Measurements from ENCODE around the gene GJB4.
"Not testable (repeated sequence)": the region's sequence is repeated elsewhere in the genome, so short reads cannot be mapped to it uniquely, and the experiment has no call there.

The GJB4 gene

DNA sequence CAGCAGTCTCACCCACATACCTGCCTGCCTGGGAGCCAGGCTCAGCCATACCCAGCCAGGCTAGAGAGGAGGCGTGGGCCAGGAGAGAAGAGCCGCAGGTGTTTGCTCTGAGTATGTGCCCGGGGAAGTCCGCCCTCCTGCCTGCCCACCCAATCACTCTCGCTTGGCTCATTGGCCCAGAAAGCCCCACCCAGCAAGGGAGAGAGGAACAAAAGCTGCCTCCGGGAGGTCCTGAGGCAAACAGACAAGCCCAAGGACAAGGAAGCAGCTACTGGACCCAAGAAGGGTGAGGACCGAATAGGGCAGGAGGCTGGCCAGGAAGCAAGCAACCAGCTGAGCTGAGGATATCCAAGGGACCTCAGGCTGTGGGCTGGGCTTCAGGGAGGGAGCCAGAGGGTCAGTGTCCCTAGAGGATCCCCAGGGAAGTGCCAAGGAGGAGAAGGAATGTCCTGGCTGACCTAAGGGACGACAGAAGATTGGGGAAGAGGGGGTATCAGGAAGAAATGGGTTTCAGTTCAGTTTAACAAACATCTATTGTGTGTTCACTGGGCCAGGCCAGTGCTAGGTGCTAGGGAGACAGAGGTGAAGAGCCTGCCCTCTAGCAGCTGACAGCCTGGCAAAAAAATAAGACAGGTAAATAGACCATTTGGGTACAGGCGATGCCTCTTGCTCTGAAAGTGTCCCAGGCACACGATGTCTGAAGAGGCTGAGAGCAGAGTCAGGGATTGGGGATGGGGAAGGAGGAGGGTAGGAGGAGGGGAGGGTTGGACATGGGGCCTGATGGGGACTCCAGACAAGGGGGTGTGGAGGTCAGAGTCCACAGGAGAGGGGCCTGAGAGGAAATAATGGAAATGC is at the start of gene GJB4:
TSS of gene GJB4 (plus strand) at position 238 of the 855 bp plus-strand sequence. CDS start 1,515 bp downstream, outside the sequence.
- DNase-seq (ENCODE audit: low spot score) = no peak

DNA sequence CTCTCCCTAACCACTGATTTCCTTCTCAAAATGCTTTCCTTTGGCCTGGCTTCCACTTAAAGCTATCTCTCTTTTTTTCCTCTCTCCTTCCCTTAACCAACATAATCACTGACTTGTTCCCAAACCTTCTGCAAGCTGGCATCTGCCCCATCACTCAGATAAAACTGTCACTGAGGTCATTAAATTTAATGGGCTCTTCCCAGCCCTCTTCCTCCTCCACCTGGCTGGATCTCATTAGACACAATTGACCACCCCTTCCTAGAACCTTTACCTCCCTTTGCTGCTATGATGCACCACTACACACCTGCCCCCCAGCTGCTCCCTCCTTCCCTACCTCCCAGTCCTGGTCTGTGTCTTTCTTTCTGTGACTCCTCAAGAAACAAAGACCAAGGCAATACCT is 48.7 kb upstream of the GJB4 start:
- DNase-seq (ENCODE audit: low spot score) = no peak

DNA sequence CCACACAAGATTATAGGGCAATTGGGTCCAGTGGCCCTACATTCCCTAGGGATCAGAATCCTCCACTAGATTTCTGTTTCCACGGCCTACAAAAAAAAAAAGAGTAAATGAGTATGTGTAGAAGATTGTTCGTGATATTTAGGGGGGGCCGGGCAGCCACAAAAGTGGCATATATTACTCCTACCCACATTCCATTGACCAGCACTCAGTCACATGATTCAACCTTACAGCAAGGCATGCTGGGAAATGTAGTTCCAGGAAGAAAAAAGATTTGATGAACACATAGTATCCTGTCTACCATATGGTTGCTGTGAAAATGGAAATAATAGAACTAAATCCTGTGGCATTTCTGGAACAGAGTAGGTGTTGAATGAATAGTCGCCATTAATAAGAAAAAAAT is 48.1 kb upstream of the GJB4 start:
- no peak for DNase-seq (ENCODE audit: low spot score)

DNA sequence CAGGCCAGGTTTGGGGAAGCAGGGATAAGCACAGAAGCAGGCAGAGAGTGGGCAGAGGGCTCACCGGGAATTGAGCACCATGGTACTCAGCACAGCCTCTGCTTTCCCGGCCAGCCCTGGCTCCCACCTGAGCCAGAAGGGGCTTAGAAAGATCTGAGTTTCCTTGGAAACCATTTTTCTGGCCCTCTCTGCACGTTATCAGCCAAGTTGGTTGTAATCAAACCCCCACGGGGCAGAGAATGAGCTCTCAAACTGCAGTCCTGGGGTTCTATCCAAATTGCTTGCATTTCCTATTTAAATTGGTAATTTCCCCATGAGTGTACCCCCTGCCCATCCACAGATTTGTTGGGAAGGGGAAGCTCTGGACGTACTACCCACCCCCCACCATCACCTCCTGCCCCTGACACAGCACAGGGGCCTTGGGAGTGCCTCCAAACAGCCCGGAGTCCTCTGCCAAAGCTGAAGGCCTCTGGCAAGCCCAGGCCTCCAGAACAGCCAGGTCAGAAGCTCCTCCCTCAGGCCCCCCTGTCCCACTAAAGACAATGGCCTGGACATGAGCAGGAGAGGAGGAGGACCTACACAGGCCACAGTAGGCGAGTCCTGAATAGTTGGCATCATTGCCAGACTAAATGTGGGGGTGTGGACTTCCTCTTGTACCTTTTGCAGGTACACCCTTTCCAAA is 47.4 kb upstream of the GJB4 start:
- no peak for DNase-seq (ENCODE audit: low spot score)

DNA sequence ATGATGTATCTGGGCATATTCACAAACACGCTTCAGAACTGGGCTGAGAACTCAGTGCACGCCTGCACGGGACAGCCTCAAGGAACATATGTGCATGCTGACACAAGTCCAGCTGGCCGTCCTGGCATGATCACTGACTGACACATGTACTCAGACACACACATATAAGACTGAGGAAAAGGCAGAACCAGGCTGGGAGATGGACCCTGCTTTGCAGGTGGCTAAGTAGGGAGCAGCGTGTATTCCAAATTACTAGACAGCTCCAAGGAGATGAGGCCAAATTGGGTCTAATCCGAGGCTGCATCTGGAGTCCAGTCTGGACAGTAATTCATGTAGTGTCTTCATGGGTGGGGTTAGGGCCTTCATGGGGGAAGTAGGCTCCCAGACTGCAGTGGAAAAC is 46.1 kb upstream of the GJB4 start:
- DNase-seq (ENCODE audit: low spot score) = no peak

DNA sequence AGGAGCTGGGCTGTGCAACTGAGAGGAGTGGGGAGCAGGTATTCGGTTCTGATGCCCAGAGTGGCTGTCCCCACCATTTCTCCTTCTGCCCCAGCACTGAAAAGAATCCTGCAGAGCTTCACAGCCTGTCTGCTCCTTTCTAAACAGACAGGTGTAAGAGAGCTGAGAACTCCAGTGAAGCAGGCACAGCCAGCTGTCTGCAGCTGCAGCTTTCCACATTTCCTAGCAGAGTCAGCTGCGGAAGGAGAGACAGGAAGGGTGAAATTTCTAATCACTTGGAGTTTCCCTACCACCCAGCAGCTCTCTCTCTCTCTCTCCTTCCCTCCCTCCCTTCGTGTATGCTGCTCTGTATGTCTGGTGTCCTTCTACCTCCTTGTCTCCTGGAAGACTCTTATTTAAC is 45.2 kb upstream of the GJB4 start:
- no peak for DNase-seq (ENCODE audit: low spot score)

DNA sequence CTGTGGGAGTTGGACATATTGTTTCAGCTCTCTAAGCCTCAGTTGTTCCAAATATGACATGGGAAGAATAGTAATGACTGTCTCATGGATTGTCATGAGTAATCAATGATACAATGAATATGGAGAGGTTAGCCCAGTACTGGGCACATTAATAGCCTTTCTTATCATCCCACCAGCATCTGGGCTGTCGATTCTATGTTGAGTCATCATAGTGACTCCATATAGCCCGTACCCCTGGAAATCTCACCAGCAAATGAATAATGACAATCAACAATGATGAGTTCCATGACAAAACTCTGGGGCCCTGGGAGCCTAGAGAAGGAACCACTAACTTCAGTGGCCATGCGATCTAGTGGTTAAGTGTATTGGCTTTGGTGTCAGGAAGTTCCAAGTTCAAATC is 44.4 kb upstream of the GJB4 start:
- DNase-seq (ENCODE audit: low spot score) = no peak

DNA sequence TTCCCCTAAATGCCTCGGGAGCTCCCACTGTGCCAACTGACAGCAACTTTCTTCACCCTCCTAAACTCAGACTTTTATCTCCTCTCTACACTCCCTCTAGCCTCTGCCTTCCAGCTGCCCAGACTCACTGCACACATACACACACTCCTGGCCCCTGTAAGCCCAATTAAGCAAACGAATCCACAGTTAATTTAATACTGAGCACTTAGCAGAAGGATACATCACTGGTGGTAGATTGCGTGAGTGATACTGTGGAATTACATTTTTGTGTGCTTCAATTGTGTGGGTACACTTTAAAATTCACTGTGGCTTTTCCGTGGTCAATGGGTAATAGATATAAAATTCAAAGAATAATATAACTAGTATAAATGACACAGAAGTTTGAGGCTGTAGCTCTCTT is 38.3 kb upstream of the GJB4 start:
- no peak for DNase-seq (ENCODE audit: low spot score)

DNA sequence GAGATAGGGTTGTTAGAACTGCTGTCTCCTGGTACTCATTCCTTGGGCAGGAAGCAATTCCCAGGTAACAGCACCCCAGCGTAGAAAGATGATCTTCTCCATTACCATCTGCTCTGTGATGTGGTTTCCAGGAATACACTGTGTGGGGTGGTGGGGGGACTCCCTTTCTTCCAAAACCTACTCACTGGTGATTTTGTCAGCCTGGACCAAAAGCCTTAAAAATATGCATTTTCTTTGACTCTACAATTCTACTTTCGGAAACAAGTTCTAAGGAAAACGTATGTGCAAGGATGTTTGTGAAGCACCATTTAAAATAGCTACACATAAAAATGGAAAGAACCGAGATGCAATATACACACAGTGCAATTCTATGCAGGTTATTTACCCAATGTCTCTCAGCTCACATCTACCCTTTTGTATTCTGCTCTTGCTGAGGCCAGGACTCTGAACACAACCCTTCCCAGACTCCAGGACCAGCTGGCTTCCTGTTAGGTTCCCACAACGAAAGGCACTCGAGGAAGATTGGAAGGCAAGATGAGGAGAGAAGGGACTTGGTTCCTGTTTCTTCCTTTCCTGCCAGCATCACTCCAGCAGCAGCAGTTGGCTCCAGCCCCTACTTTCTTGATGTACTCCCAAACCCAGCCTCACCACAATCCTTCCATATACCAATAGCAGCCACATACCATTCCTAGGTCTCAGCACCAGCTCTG is 37.7 kb upstream of the GJB4 start:
- DNase-seq (ENCODE audit: low spot score) = no peak

DNA sequence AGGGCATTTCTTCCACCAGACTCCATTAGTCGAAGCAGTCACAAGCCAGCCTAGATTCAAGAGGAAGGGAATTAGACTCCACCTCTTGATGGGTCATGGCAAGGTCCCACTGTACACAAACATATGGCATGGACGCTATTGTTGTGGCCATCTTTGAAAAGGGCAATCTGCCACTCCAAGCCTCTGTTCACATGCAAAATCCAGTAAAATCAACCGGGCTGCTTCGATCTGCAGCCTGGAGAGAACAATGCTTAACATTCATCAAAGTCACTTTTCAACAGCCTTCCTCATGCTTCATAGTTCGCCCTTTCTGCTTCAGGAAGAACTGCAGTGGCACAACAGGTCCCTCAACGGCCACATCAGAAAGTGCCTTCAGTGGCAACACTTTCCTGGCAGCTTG is 32.7 kb upstream of the GJB4 start:
- DNase-seq (ENCODE audit: low spot score) = no peak

DNA sequence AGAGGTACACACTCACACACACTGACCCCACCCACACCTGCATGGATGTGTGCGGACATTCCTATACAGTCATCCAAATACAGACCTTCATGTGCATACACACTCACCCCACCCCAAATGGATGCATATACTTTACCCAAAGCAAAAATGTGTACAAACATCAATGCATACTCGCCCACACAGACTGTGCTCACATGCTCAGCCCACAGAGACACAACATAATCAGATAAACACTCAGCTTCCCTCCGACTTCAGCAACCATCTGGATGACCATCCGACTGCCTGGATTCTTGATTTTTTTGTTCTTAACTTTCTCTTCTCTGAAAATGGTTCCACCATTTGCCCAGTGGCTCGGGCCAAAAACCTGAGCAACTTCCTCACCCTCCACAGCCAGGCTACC is 29.1 kb upstream of the GJB4 start:
- DNase-seq (ENCODE audit: low spot score) = no peak

DNA sequence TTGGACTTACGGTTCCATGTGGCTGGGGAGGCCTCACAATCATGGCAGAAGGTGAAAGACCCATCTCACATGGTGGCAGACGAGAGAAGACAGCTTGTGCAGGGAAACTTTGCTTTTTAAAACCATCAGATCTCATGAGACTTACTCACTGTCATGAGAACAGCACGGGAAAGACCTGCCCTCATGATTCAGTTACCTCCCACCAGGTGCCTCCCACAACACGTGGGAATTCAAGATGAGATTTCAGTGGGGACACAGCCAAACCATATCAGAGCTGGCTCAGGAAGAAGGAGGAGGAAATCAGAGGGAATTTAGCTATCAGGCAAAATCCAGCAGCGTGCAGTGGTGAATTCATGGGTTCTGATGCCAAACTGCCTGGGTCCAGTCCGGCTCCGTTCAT is 26.7 kb upstream of the GJB4 start:
- DNase-seq (ENCODE audit: low spot score) = not testable (repeated sequence)

DNA sequence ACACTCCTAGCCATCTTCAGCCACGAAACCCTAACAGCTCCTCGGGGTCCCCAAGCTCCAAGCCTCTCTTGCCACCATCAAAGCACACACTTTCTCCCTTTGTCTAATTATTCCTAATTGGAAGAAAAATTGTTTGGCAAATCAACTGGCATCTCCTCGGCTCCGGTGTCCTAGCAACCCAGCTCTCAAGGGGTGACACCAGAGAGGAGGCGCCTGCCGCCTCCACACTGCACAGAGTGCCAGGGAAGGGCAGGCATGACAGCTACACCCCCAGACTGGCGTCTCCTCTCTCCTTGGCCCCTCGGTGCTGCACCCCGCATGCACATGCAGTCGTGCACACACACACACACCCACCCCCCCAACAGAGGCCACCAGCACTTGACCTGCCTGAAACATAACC is 22.8 kb upstream of the GJB4 start:
- DNase-seq (ENCODE audit: low spot score) = no peak

DNA sequence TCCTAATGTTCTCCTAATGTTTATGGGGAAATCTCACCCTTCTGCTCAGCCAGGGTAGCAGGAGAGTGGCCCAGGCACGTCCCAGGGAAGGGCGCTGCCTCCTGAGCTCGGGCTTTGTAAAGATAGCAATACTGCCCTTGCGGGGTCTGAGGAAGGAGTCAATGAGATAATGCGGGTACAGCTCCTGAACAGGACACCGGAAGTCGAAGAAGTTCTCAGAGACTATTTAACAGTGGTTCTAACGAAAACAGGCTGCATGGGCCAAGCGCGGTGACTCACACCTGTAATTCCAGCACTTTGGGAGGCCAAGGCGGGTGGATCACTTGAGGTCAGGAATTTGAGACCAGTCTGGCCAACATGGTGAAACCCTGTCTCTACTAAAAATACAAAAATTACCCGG is 22.3 kb upstream of the GJB4 start:
- not testable (repeated sequence) for DNase-seq (ENCODE audit: low spot score)

DNA sequence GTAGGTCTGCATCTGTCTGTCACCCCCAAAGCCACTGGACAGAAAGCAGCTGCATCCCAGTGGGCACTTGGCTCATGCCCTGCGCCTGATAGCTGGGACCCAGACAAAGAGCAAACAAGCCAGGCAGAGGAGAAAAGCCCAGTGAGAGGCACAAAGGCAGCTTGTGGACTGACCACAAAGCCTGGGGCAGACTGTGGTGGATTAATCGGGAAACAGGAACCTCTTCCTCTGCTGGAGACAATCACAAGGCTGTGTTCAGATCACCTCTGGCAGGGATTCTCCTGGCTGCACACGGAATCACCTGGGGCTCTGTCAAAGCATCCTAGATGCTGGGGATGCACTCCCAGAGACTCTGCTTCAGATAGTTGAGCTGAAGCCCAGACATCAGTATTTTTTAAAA is 19.9 kb upstream of the GJB4 start:
- DNase-seq (ENCODE audit: low spot score) = no peak

DNA sequence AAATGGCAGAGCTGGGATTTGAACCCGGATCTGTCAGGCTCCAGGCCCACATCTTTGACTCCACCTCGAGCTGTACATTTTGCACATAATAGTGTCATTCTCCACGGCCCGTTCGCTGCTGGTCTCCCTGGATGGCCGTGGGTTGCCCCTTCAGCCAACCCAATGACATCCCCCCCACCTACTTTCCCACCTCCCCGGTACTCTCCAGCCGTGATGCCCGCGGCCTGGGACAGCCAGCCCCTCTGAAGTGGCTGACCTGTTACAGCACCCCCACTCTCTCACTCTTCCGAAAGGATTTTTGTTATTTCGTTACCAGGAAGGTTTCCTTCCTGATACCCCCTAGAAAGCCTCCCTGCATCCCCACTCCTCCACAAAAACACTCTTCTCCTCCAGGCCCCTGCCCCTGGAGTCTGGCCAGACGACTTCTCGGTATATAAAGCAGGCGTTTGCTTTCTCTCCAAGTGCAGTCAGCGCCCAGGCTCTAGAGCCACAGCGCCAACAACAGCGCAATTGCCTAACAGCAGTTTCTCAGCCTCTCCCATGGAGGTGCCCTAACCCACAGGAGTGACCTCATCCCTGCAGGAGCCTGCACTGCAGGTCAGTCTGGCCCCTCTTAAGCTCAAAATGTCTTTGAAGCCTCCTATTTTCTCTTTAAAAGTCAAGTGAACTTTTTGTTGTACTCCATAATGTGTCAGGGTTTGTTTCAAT is 19.2 kb upstream of the GJB4 start:
- no peak for DNase-seq (ENCODE audit: low spot score)

DNA sequence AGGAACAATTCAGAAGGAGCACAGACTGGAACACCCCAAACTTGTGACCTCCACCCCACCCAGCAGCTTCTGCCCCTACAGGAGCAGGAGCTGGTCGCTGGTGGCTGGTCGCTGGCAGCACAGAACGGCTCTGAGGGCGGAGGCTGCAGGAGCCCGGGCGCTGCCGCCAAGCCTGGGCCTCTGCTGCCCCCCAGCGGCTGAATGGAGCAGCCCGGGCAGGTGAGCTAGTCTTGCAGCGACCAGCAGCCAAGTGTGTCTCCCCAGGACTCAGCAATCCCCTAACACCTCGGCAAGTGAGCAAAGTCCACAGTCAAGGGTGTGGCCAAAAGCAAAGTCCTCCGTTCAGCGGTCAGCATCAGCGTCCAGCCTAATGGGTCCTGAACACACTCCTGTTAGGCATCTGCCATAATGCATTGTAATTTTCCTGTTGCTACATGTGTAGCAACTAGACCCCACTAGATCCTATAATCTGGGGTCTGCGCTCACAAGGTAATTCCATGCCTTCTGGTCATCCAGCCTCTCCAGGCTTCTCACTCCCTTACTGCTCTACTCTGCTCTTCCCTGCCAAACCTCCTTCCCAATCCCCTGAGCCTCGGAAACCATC is 16.8 kb upstream of the GJB4 start:
- DNase-seq (ENCODE audit: low spot score) = peak; percentile 65

DNA sequence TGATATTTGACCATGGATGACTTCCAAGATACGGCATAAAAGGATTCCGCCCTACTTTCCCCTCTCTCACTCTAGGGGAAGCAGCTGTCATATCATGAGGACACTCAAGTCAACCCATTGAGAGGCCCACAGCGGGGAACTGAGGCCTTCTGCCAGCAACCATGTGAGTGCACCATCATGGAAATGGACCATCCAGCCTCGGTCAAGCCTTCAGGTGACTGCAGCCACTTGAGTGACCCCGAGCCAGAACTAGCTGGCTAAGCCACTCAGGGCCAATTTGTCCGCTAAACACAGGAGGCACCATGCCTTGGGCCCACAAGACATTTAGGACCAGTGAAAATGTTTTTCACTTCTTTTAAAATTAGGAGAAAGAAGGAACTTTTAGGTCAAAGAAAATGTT is 15.8 kb upstream of the GJB4 start:
- DNase-seq (ENCODE audit: low spot score) = no peak

DNA sequence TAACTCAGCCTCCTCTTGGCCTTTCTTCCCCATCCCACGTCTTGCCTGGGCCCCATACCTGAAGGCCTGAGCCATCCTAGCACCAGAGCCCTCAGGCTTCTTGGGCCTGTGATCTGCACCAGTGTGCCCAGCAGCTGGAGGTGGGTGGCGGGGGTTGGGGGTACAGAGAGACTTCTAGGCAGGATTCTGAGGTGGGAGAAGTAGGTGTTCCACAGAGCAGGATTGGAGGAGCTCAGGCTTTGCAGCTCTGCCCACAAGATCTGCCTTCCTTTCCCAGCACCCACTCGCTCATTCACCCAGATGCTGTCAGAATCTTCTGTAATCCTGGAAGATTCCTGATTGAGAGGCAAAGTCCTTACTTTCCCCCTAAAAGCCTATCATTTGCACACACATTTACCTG is 14.7 kb upstream of the GJB4 start:
- DNase-seq (ENCODE audit: low spot score) = no peak

DNA sequence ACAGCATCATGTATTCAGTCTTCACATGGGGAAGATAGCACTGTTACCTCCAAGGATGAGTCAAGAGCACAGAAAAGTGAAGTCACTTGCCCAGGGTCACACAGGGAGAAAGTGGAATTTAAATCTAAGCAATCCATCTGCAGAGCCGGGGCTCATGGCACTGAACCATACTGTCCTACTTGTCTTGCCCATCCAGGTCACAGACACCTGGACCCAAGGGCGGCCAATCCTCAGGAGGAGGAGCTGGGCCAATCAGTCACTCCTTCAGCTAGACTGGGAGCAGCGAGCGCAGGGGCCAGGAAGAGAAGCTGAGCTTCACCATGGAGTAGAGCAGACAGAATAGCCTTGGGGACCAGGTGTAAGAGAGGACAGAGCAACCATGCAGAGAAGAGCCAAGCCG is 13.9 kb upstream of the GJB4 start:
- DNase-seq (ENCODE audit: low spot score) = no peak

DNA sequence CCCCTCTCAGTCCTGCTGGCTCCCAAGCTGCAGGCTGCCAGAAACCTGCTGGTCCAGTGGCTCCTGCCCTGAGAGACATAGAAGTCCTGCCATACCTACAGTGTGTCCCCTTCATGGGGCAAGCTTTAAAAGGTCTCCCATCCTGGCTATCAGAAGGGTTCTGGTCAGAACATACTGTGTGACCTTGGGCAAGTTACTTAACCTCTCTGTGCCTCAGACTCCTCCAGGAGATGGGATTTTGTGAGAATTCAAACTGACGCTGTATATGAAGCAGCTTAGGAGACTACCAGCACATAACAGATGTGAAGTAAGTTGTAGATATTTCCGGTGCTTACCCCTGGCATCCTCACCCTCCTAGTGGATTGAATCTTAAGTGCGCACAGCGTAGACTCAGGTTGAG is 13.4 kb upstream of the GJB4 start:
- DNase-seq (ENCODE audit: low spot score) = no peak
